ENCODE data around the gene TRIM45. TPM values are rescaled to one million over a fixed set of nuclear protein-coding genes. Genes with fewer than 3 reads are reported as not detected.

The TRIM45 gene
- total and polyA plus RNA-seq, 7 donors = 3.3 to 25.4 (median 10.9) TPM

- Histone ChIP-seq H3K27ac (no peak overlapping the region), H3K9me3 (no peaks in the 10 kb centered on the region), H3K27me3 (ENCODE audit: insufficient read depth in 3 of 3, low read length in 2 of 3) (no peaks in the 10 kb centered on the region), H3K4me1 (peaks cover 48% of the 10 kb centered on the region), H3K36me3 (ENCODE audit: insufficient read depth in 1 of 2, low read depth in 1 of 2) (no peaks in the 10 kb centered on the region), H3K4me3 (no peak overlapping the region)
- no peak for TF ChIP-seq CTCF (IDR thresholded peaks at IDR 0.05)
- no peak for ATAC-seq
- intact Hi-C loops (cut with DNase I) = loop anchor here (2.0 kb wide), 2 partner anchors 14 to 20 kb away; no protein-coding TSS in a partner anchor
- WGBS, 3 donors = 39 to 91% (median 68%) methylated on average over 3 of the region's 3 CpGs
- DNase-seq = no peak
These were observed 24.6 kb downstream of the TRIM45 start for GRCh38 chr1:117096951-117097408.

- Histone ChIP-seq H3K36me3 (ENCODE audit: insufficient read depth in 1 of 2, low read depth in 1 of 2) (peaks cover 0 to 9% of the 10 kb centered on the region in 2 donors), H3K9me3 (no peaks in the 10 kb centered on the region), H3K4me3 (no peak overlapping the region), H3K27ac (peak overlapping the region; percentile 98), H3K27me3 (ENCODE audit: insufficient read depth in 3 of 3, low read length in 2 of 3) (no peaks in the 10 kb centered on the region), H3K4me1 (peaks cover 54% of the 10 kb centered on the region)
- DNase-seq (no peak), ATAC-seq (no peak)
- TF ChIP-seq CTCF (IDR thresholded peaks at IDR 0.05) = no peak
- intact Hi-C loops (cut with DNase I) = no loop called here
- WGBS, 3 donors = 79 to 89% (median 80%) methylated on average over 7 of the region's 7 CpGs
These were observed 26.5 kb downstream of the TRIM45 start for GRCh38 chr1:117094841-117095604.

GRCh38 chr1:117093870-117094621 lies 27.5 kb downstream of the TRIM45 start:
- Histone ChIP-seq H3K4me1 (peaks cover 54% of the 10 kb centered on the region), H3K27ac (peak overlapping the region; percentile 98), H3K9me3 (no peaks in the 10 kb centered on the region), H3K4me3 (no peak overlapping the region), H3K36me3 (ENCODE audit: insufficient read depth in 1 of 2, low read depth in 1 of 2) (peaks cover 0 to 9% of the 10 kb centered on the region in 2 donors), H3K27me3 (ENCODE audit: insufficient read depth in 3 of 3, low read length in 2 of 3) (no peaks in the 10 kb centered on the region)
- 69 to 83% (median 73%) methylated on average over 6 of the region's 6 CpGs for WGBS, 3 donors
- ATAC-seq = peak; percentile 66 to 82 (median 76)
- no peak for DNase-seq
- intact Hi-C loops (cut with DNase I) = loop anchor here in 1 of 2 donors (1.0 kb wide), 1 partner anchor 28 kb away; no protein-coding TSS in a partner anchor
- peak; percentile 39 for TF ChIP-seq CTCF (IDR thresholded peaks at IDR 0.05)

GRCh38 chr1:117093091-117093534 lies 28.4 kb downstream of the TRIM45 start:
- no peak for TF ChIP-seq CTCF (IDR thresholded peaks at IDR 0.05)
- Histone ChIP-seq H3K9me3 (no peaks in the 10 kb centered on the region), H3K4me3 (peak overlapping the region; percentile 29), H3K27me3 (ENCODE audit: insufficient read depth in 3 of 3, low read length in 2 of 3) (no peaks in the 10 kb centered on the region), H3K4me1 (peaks cover 45% of the 10 kb centered on the region), H3K27ac (peak overlapping the region; percentile 98), H3K36me3 (ENCODE audit: insufficient read depth in 1 of 2, low read depth in 1 of 2) (peaks cover 0 to 9% of the 10 kb centered on the region in 2 donors)
- peak; percentile 95 to 96 (median 96) for ATAC-seq
- intact Hi-C loops (cut with DNase I) = loop anchor here in 1 of 2 donors (1.0 kb wide), 1 partner anchor 29 kb away; no protein-coding TSS in a partner anchor
- DNase-seq = peak; percentile 62 to 81
- WGBS, 3 donors = 20 to 36% (median 20%) methylated on average over 7 of the region's 7 CpGs
